ENCODE results near the gene HYAL3.

DNA sequence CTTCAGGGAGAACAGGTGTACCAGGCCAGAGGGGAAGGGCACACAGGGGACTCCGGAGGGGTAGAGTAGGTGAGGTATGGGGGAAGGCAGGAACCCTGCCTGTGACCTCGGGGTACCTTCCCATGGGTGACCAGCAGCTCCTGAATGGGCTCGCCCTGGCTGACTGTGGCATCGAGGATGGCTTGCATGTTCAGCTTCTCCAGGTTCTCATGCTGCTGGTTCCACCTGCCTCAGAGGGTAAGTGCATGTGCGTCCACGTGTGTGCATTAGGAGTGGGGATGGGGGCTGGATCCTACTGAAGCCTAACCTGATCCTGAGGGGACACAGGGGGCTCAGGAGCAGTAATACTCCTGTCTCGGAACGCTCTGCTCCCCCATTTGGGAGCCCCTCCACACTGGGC, 45.8 kb upstream of the HYAL3 start:
- TF ChIP-seq, protein P1, sequence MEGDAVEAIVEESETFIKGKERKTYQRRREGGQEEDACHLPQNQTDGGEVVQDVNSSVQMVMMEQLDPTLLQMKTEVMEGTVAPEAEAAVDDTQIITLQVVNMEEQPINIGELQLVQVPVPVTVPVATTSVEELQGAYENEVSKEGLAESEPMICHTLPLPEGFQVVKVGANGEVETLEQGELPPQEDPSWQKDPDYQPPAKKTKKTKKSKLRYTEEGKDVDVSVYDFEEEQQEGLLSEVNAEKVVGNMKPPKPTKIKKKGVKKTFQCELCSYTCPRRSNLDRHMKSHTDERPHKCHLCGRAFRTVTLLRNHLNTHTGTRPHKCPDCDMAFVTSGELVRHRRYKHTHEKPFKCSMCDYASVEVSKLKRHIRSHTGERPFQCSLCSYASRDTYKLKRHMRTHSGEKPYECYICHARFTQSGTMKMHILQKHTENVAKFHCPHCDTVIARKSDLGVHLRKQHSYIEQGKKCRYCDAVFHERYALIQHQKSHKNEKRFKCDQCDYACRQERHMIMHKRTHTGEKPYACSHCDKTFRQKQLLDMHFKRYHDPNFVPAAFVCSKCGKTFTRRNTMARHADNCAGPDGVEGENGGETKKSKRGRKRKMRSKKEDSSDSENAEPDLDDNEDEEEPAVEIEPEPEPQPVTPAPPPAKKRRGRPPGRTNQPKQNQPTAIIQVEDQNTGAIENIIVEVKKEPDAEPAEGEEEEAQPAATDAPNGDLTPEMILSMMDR (IDR thresholded peaks at IDR 0.05) = no peak
- no peak for TF ChIP-seq POLR2A (IDR thresholded peaks at IDR 0.05)
